Stimulated activated CD8-positive, alpha-beta memory T cell treated with anti-CD3 and anti-CD28 coated beads, Interleukin-12 subunit alpha, Interleukin-12 subunit beta, amount 100 ng/mL, for 4 hours (primary cell): ENCODE results near the gene FATE1.
"Not testable (repeated sequence)": the region's sequence is repeated elsewhere in the genome, so short reads cannot be mapped to it uniquely, and the experiment has no call there.

Experiments
- DNase-seq: peaks from one replicate; pipeline ENCODE4 v3.0.0-alpha.2; 2020; ENCODE audit warnings: low read depth

FATE1 gene, protein sequence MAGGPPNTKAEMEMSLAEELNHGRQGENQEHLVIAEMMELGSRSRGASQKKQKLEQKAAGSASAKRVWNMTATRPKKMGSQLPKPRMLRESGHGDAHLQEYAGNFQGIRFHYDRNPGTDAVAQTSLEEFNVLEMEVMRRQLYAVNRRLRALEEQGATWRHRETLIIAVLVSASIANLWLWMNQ

DNA sequence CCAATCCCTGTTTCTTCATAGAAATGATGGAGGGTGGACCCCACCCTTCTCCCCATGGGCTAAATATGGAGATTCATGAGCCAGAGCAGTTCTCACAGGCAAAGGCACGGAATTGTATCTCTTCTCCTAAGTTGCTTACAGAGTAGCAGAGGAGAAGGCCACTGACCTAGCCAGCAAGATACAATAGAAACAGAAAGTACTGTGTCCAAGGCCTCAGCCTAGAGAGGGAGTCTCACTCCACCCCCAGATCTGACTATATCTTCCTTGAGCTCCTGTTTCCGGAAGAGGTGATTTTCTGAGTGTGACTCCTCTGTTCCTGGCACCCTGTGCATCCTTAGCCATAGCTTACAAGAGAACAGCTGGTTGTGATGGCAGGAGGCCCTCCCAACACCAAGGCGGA lies at the start of gene FATE1:
Gene FATE1, plus strand, starts transcription at position 284 of the 400 bp plus-strand sequence. Its CDS starts 85 bp downstream, at position 369.
- DNase-seq: no peak

DNA sequence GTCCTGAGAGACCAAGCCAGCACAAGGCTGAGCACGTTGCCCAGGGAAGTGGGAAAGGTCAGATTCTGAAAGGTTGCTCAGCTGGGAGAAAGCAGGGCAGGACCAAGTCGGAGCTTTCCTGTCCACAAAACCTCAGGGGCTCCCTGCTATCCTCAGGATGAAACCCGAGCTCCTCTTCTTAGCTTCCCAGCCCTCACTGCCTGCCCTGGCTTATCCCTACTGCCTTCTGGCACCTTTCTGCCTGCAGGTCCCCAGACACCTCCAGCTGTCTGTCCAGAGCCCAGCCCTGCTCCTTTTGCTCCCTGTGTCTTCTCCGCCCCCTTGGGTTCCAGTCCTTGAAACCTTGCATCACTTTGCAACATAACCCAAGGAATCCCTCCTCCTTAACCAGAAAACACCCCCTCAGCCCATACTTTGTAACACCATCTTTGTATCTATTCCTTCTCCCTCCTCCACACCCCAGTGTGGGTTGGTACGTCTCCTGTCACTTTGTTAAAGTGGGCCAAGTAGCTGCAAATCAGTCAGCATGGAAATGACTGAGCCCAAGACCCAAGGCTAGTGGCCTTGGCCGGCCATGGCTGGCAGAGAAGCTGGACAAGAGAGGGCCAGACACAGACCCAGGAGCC lies 40.6 kb upstream of the FATE1 start:
- no peak for DNase-seq

DNA sequence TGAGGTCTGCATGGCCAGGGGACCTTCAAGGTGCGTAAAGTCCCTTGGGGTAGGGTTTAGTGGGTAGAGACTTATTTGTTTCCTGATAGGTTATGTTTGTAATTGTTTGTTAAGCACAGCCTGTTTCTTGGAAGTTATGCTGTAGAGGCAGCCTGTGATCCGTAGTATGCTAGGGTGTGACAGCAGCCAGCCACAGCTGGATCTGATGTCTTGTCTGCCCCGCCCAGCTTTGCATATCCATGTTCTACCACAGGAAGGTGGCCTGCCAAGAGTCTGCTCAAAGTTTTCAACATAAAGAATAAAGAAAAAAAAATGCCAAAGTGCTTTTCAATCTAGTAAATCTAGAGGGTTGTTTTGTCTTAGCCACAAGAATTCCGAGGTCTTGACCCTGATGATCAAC lies 39.6 kb upstream of the FATE1 start:
- no peak for DNase-seq

DNA sequence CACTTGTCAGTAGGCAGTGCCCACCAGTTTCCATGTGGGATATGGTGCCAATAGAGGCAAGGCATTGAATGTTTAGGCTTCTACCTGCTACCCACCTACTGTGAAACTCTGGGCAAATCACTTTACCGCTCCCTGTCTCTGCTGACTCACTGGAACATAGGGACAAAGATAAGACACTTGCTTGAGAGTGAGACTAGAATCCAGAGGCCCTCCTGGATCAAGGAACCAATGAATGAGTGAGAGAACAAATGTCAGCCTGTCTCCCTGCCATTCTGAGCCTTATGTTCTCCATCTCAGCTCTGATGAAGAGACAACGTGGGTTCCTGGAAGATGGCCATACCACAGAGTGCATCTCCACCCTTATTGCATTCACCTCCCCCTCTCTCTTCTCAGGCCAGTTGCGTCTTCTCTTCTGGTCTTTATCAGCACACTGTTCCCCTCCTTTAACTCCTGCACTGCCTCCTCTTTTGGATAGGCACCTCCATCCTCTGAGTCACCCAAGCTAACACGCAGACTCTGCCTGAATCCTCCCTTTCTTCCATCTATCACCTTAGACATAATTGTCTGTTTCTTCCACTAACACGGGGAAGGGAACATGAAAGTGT lies 35.9 kb upstream of the FATE1 start:
- DNase-seq: no peak

DNA sequence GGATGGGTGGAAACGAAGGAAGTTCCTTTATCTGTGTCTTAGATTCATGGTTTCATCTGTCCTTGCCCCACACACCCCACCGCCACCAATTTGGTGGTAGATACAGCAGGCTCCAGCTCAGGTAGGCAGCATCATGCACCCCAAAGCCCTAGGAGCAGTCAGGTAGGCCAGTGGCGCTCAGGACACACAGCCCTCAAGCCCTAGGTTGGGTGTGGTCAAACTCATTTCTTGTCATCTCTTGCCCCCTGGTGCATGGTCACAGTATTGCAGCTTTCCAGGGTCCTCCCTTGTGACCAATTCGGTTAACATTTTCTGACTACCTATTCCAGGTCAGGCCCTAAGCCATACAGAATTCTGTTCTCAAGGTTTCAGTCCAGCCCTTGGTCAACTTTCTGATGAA lies 35.0 kb upstream of the FATE1 start:
- DNase-seq: peak; percentile 10

DNA sequence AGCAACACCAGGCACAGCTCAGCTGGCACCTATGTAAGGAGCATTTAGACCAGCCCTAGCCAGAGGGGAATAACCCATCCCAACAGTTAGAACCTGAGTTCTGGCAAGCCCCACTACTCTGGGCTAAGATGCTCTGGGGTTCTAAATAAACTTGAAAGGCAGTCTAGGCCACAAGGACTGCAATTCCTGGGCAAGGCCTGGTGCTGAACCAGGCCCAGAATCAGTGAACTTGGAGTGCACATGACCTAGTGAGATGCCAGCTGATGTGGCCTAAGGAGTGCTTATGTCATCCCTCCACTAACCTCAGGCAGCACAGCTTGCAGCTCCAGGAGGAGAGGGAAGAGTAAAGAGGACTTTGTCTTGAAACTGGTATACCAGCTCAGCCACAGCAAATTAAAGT lies 28.2 kb upstream of the FATE1 start:
- DNase-seq: no peak

DNA sequence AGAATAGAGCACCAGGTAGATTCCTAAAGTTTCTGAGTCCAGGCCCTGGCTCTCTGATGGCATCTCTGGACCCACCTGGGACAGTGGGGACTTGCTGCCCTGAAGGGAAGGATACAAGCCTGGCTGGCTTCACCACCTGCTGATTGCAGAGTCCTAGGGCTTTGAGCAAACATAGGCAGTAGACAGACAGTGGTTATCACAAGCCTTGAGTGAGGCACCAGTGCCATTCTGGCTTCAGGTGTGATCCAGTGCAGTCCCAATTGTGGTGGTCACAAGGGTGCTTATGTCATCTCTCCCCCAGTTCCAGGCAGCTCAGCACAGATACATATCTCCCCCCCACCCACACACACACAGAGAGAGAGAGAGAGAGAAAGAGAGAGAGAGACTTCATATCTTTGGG lies 27.1 kb upstream of the FATE1 start:
- DNase-seq: no peak

DNA sequence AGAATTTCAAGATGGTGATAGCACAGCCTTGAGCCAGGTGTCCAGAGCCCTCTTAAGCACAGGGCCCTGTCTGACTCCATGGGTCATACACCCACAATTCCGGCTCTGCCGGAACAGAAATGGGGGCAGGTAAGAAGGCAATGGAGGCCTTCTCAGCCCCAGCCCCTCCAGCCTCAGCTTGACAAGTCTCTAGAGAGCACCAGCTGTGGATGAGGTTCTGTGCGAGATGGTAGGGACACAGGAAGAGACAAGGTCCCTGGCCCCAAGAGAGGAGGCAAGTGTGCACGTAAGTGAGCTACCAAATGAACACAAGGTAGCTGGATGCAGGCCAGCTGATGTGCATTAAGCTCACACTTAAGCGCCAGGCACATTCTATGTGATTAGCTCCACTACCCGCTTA lies 23.0 kb upstream of the FATE1 start:
- DNase-seq: no peak

DNA sequence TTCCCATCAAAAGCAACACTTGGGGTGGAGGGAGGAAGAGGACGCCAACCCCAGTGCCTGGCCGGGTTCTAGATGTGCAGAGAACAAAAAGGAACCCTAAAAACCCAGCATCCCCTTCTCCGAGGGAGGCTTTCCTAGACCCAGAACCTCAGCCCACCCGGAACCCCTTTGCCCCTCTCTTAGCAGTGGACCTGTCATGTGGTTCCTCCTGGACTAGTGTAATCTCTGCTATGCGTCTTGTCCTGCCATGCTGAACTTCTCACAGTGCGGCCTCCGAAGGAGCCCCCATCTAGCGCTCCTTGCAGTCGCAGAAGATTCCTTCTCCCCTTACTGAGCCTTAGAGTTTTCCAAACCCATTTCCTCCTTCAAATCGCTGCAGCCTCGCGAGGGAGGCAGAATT lies 21.7 kb upstream of the FATE1 start:
- no peak for DNase-seq

DNA sequence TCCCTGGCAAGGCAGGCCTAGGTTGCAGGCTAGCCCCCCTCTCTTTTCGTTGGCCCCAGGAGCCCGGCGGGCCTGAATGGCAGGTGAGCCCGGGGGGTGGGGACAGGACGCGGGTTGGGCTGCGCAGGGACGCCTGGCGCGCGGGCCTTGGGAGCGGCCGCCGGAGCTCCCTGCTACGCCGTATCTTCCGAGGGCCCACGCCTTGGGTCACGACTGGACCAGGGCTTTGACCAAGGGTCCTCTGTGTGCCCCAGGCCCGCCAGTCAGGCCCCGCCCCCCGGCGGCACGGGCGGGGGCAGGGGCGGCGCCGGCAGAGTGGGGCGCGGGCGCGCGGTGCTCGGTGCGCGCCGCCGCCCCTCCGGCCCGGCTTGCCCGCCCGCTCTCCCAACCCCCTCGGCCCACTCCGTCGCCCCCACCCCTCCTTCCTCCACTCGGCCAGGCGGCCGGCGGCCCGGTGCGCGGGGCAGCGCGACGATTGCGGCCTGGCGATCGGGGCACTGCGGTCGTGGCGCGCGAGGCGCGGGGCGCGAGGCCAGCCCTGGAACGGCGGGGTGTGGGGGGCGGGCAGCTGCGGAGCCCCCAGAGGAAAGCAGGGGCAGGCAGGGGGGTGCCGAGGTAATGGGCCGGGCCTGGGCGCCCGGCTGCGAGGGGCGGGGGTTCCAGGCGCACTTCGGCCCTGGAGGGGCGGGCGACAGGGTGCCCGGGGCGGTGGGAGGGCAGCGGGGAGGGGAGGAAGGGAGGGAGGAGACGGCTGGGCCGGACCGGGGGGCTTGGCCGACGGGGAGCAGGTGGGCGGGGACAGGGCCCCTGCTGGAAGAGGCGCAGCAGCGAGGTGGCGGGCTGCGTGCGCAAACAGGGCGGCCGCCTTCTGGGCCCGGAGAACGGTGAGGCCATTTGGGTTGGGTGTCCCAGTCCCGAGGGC lies 20.9 kb upstream of the FATE1 start, which contains the start of gene PRRG3:
Gene PRRG3, plus strand, starts transcription at position 798 of the 922 bp plus-strand sequence. CDS start 3,357 bp downstream, outside the sequence.
- no peak for DNase-seq

DNA sequence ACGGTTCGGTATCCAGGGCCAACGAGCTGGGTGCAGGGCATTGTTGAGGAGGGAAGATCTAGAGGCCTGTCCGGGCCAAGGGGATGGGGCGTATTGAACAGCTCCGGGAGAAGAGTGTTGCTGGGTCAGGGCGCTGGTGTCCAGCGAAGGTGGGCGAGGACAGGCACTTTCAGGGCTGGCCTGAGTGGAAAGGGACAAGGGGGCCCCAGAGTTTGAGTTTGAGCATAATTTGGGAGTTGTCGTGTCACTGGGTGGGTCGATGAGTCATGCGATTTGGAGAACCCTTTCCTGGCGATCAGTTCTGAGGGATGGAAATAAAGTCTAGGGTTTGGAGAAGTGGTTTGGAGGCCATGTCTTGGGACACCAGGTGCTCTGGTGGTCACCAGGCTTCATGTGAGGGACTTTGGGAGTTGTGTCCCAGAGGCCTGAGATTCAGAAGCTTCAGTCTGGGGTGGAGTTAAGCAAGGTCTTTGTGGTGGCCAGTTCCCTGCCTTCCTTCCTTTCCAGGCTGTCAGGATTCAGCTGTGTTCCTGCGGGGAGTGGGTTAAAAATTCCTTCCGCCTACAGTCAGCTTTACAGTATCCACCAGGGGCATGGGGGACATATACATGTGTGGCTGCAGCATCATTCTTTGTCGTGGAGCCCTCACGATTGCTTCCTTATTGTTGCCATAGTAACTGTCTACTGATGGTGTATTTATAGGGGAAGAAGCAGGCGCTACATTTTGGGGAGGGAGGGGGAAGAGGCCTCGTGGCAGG lies 20.1 kb upstream of the FATE1 start:
- no peak for DNase-seq

DNA sequence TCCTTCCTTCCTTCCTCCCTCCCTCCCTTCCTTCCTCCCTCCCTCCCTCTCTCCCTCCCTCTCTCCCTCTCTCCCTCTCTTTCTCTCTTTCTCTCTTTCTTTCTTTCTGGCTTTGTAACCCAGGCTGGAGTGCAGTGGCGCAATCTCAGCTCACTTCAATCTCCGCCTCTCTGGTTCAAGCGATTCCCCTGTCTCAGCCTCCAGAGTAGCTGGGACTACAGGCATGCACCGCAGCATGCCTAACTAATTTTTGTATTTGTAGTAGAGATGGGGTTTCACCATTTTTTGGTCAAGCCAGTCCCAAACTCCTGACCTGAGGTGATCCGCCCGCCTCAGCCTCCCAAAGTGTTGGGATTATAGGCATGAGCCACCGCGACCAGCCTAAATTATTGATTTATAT lies 18.8 kb upstream of the FATE1 start:
- not testable (repeated sequence) for DNase-seq

DNA sequence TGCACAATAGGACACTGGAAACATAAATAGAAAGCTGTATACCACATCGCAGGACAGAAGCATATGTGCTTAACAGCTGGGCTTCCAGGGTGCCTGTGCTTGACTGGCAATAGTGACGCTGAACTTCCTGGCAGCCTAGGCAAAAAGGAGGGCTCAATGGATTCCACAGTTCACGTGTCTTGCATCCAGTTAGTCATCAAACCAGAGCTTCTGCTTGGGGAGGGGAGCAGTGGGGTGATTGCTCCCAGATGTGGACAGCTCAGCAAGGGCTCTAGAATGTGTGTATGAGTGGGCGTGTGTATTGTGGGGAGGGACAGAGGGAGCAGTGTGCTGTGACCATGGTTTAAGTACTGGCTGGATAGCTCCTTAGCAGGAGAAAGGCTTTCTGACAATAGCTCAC lies 18.3 kb upstream of the FATE1 start:
- DNase-seq: no peak

DNA sequence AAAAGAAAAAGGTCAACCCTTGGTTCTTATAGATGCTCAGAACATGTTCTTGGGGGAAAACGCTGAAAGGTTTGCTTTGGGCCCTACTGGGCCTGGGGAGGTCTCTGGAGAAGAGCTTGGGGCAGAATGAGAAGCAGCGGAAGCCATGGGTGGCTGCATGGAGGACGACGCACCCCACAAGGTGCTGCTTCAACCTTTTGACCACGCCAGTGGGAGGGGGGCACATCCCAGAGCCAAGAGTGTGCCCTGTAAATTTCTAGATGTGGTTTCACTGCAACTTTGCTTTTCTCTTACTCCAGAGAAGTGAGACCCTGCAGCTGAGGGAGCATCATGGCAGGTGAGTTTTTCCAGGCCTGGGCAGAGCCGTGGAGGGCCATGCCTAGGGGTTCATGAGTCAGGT lies 17.4 kb upstream of the FATE1 start:
- no peak for DNase-seq

DNA sequence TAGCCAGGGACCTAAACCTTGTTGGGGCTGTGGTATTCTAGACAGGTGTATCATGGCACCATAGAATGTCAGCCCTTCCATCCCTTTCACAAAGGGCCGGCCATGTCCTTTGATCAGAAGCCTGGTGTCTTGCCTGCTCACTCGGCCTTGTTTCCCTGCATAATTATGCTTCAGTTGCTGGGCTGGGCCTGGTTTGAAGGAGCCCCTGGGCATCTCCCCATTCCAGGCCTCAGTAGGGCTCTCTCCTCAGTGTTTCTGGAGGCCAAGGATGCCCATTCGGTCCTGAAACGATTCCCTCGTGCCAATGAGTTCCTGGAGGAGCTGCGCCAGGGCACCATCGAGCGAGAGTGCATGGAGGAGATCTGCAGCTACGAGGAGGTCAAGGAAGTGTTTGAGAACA lies 16.1 kb upstream of the FATE1 start:
- no peak for DNase-seq

DNA sequence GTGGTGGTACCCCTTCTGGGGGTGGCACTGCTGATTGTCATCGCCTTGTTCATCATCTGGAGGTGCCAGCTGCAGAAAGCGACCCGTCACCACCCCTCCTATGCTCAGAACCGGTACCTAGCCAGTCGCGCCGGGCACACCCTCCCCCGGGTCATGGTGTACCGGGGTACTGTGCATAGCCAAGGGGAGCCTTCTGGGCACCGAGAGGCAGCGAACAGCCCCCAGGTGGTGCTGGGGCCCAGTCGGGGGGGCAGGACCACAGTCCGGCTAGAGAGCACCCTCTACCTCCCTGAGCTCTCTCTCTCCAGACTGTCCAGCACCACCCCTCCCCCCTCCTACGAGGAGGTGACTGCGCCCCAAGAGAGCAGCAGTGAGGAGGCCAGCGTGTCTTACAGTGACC lies 15.3 kb upstream of the FATE1 start:
- DNase-seq: no peak

DNA sequence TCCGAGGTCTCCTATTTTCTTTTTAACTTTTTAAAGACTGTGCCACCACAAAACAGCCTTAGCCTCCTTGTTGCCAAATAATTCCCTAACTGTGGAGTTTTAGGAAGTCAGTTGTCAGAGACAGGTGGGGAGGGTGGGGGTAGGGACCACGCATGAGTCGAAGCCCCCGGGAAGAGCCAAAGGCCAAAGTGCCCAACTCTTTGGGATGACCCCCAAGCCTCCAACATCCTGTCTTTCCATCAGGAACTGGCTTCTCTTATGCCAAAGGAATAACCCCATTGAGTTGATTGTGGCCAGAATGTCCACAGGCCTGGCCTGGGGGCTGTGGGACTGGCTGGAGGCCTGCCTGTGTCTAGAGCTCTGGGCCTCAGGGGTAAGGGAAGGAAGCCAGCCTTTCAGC lies 14.8 kb upstream of the FATE1 start:
- DNase-seq: no peak

DNA sequence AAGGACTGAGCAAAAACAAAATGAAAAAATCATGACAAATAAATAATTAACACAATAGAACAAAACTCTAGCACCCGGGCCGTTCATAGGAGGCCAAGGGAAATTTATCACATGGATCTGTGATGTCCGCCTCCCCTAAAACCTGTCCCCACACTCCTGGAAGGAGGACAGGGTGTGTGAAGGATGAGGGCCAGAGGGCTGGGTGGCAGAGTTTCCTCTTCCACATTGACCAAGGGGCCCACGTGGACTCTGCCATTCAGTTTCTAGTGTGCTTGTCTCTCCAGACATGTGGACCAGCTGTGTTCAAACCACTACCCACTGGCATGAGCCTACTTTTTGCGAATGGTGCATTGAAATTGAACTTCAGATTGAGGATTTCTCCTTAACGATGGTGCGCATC lies 14.3 kb upstream of the FATE1 start:
- DNase-seq: no peak

DNA sequence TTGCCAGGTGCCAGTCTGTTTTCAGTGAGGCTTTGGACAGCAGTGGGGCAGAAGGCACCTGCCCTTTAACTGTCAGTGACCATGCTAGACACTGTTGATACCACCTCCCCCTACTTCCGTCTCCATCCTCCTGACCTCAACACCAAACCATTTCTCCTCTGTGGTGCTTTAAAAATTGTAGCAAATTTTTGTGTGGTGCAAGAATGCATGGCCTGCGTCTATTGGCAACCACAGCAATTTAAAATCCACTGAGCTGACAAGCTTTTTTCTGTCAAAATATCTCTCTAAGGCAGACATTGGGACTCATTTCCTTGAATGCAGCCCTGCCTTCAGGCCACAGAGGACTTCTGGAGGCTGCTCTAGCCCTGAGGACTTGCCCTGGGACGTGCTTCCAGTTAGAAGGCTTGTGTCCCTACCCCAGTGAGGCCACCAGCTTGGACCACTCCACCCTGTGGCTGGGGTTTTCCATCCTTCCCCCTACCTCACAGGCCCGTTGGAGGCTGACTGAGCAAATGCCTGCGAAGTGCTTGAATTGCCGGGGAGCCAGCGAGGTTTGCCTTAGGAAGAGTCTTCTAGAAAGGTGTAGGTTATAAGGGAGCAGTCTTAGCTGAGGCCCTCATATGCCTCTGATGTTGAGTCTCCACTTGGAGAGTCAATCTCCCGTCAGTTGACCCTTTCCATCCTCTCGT lies 13.7 kb upstream of the FATE1 start:
- DNase-seq: no peak

DNA sequence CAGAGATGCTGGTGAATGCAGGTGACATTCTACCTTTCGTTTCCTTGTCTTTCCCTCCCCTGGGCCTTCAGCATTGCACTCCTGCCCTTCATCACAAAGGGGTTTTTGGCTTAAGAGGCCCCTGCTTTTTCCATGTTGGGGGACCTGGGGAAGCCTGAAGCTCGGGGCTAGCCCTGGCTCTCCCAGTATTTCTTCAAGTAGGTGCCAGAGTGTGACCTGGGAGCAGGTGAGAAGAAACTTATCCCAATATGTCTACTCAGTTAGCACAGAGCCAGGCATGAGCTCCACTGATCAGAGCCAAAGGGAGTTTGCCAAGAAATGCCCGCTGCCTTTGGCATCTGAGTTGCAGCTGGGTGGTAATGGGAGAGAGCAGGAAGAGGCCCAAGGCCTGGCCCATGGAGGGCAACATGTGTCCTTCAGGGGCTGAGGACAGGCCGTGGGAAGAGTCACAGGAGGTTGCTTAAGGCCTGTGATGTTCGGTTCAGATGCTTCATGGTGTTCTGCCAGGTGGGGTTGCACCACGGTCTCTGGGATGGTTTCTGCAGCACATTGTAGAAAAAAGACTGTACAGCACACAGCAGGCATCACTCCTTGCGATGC lies 13.0 kb upstream of the FATE1 start:
- DNase-seq: no peak

DNA sequence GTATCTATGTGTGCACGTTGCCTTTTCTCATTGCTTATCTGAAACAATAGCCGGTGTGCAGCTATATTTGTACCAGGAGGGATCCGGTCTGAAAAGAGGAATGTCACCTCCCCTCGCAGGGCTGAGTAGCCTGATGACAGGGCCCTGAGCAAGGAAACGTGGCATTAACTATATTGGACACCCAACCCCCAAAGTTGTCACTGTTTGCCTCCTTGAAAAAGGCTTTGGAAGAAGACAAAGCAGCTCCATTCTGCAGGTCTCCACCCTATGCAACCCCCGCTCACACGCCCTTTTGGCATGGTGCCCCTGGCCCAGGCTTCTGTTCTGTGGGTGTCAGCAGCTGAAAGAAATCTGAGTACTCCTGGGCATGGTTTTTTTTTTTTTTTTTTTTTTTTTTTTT lies 12.3 kb upstream of the FATE1 start:
- DNase-seq: no peak
